ENCODE measurements around the gene TAF4B.
"Not testable (repeated sequence)": the region's sequence is repeated elsewhere in the genome, so short reads cannot be mapped to it uniquely, and the experiment has no call there.

Gene TAF4B

DNA sequence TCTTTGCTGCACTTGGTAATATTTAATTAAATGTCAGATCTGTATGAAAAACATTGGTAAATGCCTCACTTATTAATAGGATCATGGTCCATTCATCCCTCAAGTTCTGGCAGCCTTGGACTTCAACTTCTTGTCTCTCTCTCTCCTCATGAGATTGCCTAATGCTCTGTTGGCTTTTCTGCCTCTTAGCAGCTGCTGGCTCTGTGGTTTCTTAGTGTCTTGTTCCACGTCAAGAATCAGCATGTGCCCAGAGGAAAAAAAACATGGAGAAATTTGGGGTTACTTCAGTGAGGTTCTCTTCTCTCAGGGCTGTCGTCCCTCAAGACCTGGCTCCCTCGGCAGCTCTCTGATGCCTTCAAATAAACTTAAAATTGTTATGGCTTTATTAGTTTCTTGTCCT lies 75.4 kb downstream of the TAF4B start:
- no peak for DNase-seq (ENCODE audit: low spot score)
- TF ChIP-seq, protein P1, sequence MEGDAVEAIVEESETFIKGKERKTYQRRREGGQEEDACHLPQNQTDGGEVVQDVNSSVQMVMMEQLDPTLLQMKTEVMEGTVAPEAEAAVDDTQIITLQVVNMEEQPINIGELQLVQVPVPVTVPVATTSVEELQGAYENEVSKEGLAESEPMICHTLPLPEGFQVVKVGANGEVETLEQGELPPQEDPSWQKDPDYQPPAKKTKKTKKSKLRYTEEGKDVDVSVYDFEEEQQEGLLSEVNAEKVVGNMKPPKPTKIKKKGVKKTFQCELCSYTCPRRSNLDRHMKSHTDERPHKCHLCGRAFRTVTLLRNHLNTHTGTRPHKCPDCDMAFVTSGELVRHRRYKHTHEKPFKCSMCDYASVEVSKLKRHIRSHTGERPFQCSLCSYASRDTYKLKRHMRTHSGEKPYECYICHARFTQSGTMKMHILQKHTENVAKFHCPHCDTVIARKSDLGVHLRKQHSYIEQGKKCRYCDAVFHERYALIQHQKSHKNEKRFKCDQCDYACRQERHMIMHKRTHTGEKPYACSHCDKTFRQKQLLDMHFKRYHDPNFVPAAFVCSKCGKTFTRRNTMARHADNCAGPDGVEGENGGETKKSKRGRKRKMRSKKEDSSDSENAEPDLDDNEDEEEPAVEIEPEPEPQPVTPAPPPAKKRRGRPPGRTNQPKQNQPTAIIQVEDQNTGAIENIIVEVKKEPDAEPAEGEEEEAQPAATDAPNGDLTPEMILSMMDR (IDR thresholded peaks at IDR 0.05; ENCODE audit: extremely low read depth, missing control alignments), result no peak

DNA sequence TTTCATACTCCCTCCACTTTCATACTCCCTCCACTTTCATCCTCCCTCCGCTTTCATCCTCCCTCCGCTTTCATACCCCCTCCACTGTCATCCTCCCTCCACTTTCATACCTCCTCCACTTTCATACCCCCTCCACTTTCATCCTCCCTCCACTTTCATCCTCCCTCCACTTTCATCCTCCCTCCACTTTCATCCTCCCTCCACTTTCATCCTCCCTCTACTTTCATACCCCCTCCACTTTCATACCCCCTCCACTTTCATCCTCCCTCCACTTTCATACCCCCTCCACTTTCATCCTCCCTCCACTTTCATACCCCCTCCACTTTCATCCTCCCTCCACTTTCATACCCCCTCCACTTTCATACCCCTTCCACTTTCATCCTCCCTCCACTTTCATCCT lies 77.0 kb downstream of the TAF4B start:
- not testable (repeated sequence) for DNase-seq (ENCODE audit: low spot score)

DNA sequence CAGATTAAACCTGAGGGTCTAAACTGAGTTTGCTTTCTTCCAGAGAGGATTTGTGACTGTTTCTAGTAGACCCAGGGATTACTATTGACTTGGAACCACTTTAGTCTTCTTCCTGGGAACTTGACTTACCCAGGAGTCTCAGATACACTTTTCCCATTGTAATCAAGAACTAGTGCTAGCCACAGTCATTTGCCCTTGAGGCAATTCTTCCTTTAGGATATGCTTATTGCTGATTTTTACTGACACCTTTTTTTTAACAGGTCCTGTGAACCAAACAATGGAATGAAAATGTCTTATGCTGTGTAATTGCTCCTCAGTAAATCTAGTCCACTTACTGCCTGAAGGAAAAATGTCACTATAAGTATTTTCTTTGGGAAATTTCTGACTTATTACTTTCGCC lies 78.3 kb downstream of the TAF4B start:
- no peak for DNase-seq (ENCODE audit: low spot score)
- TF ChIP-seq, protein P1 (IDR thresholded peaks at IDR 0.05; ENCODE audit: extremely low read depth, missing control alignments), result no peak

DNA sequence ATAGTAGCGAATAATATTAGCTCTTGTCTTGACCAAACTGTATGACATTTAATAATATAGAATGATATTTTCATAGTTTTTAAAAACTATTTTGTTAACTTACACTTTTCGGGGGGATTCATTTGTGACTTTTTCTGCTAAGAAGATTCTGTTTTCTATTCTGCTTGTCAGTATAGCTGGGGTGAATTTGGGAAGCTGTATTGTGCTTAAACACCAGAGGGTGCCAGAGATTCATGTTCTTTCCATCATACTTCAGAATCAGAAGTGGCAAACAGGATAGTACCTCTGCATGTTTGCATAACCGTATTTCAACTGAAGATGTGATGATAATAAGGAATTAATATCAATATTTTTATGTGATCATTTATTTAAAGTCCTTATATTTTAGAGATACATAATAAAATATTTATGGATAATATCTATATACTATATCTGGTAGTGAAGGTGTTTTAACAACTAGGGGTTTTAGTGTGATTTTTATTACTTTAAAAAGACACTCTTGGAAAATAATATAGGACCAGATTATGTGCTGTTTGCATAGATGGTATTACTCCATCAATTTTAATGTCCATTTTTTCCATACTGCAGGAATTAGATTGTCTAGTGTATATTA lies 81.0 kb downstream of the TAF4B start:
- TF ChIP-seq, protein P1 (IDR thresholded peaks at IDR 0.05; ENCODE audit: extremely low read depth, missing control alignments), result peak; percentile 46
- peak; percentile 34 for DNase-seq (ENCODE audit: low spot score)

DNA sequence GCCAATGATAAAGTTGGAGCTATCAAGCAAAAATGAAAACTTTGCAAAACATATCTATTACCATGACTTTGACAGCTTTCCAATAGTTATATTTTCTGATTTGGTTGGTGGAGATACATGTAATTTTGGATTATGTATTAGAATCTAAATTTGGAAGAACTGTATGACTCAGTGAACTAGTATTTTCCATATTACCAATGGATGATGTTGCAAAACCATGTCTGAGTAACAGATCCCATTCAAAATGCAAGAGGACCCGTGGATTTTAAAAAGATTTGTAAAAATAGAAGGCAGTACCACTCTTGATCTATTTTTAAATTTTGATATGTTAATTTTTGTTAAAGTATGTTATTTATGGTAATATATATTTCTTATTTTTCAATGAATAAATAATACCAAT lies 83.0 kb downstream of the TAF4B start:
- TF ChIP-seq, protein P1 (IDR thresholded peaks at IDR 0.05; ENCODE audit: extremely low read depth, missing control alignments), result no peak
- DNase-seq (ENCODE audit: low spot score), result no peak

DNA sequence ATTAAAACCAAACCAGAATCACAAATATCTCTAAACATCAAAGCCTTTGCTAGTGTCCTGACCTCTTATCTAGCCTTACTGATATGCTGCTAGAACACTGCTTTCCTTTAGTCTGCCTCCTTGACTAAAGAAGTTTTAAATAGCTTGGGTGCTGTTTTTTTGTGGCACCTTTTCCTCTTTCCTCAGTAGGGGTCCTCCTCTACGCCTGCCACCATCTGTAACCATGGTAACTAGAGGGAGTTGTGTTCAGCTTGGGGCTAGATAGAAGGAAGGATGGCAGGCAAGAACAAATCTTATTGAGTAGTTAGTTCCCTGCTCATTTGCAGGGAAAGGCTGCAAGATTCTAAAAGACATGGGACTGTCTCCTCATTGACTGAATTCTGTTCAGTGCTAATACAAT lies 86.0 kb downstream of the TAF4B start:
- TF ChIP-seq, protein P1 (IDR thresholded peaks at IDR 0.05; ENCODE audit: extremely low read depth, missing control alignments), result no peak
- DNase-seq (ENCODE audit: low spot score), result no peak

DNA sequence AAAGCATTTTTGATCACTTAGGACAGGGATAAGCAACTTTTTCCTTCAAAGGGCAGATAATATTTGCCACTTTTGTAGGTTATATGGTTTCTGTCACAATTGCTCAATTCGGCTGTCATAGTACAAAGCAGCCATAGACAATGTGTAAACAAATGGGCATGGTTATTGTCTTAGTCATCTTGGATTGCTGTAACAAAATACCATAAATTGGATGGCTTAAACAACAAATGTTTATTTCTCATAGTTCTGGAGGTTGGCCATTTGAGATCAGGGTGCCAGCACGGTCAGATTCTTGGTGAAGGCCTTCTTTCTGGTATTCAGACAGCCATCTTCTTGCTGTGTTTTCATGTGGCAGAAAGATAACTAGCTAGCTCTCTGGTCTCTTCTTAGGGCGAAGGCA lies 91.2 kb downstream of the TAF4B start:
- DNase-seq (ENCODE audit: low spot score), result no peak

DNA sequence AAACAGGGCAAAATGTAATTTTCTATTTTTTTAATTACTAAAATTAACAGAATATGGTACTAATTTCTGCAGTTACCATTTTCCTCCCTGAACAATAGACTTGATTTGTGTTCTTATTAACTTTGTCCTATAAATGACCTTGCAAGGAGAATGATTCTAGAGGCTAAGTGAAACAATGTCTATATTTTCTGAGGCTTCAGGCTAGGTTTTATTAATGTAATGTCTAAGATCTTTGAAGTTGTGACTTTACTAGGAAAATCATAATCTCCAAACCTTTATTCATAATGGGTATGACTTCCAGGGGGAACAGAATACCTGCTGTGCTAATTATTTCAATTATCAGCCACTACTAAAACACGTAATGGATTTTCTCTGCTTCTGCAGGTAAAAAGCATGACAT lies 94.4 kb downstream of the TAF4B start:
- TF ChIP-seq, protein P1 (IDR thresholded peaks at IDR 0.05; ENCODE audit: extremely low read depth, missing control alignments), result no peak
- no peak for DNase-seq (ENCODE audit: low spot score)

More for the DNA sequence above, 91.2 kb downstream of the TAF4B start:
- TF ChIP-seq, protein P1 (IDR thresholded peaks at IDR 0.05; ENCODE audit: extremely low read depth, missing control alignments), result no peak

All from GM20000 (cell line).